Activated CD4-positive, alpha-beta T cell treated with anti-CD3 and anti-CD28 coated beads, Interleukin-10, Interleukin-2, amounts not matched to agents 100 ng/mL and 50 ng/mL, durations not matched to agents 16 hours and 8 hours (primary cell): ENCODE data around the gene PCDHGA5.
"Not testable (repeated sequence)": the region's sequence is repeated elsewhere in the genome, so short reads cannot be mapped to it uniquely, and the experiment has no call there.

ENCODE experiments used
- DNase-seq: peaks from one replicate; pipeline ENCODE4 v3.0.0-alpha.2; 2020

The PCDHGA5 gene

DNA sequence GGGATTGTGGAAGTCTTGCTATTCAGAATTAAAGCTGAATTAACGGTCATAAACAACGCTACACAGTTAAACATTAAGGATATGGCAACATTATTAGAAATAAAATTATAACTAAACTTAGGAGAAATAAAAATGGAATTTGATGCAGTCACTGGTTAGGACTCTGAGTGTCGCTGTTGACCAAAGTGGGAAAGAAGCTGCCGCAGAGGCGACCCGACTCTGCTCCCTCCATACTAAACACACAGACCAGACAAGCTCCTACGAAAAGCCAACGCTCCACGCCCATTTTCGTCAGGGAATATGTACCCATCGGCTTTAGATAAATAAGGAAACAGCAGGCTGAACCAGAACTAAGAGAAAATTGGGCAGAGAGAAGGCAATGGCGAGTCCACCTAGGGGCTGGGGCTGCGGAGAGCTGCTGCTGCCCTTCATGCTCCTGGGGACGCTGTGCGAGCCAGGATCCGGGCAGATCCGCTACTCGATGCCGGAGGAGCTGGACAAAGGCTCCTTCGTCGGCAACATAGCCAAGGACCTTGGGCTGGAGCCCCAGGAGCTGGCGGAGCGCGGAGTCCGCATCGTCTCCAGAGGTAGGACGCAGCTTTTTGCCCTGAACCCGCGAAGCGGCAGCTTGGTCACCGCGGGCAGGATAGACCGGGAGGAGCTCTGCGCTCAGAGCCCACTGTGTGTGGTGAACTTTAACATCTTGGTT lies at the start of gene PCDHGA5:
Gene PCDHGA5, plus strand, starts transcription at position 211 of the 709 bp plus-strand sequence. Its CDS starts 169 bp downstream, at position 380.
- no peak for DNase-seq

GRCh38 chr5:141316963-141317362 lies 47.0 kb upstream of the PCDHGA5 start:
- DNase-seq: not testable (repeated sequence)

DNA sequence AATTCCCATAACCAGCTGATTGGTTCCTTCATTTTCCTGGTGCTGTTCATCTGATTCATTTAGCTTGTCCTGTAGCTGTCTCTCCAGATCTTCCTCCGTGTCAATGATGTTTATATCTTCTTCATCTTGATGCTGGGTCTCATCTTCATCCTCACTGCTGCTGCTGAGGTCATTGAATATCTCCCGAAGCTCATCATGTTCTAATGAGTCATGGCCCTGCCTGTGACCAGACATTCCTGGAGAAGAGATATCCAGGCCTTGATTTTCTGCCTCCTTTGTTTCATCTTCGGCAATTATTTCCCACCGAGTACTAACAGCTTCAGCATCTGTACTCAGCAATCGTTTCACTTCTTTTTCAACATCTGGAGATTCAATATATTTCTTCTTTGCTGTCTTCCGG lies 44.8 kb upstream of the PCDHGA5 start:
- no peak for DNase-seq

GRCh38 chr5:141319699-141320098 lies 44.3 kb upstream of the PCDHGA5 start:
- no peak for DNase-seq

DNA sequence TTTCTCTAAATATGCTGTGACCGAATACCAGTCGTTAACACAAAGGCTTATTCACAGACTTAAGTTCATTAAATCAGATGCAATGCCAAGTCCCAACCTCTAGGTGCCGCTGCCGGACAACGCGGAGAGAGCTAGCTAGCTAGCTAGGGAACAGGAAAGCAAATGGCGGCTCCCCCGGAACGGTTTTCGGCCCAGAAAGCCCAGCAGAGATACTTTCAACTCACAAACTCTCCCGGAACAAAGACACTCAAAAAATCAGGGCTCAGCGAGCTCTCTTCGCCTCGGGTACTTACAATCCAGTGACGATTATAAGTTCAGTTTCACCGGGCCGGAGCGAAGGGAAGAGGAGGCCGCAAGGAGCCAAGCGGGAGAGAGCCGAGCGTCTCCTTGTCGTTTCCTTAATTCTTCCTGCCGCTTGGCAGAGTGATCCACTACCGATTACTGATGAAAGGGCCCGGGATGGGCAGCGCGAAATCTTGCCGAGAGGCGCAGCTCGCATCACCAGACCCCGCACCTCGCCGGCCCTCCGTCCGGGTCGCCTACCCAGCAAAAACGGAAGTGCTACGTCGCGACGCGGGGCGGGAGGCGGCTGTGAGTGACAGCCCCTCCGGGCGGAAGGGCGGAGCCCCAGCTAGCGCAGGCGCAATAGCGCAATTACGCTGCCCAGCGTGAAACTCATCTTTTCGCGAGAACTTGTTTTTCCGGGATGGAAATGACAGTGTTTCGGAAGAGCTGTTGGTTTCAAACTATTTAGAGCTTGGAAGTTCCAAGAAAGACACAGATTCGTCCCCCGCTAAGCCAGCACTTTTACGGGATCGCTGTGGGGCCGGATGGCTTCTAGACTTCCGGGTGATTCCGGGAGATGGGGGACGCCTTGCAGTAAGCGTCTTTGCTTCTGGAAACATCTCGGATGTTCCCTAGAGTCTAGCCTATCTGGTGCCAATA lies 43.5 kb upstream of the PCDHGA5 start, which contains the start of gene TAF7:
Gene TAF7, minus strand, starts transcription at position 560 of the 945 bp plus-strand sequence. CDS start 740 bp downstream, outside the sequence.
- peak; percentile 95 for DNase-seq

DNA sequence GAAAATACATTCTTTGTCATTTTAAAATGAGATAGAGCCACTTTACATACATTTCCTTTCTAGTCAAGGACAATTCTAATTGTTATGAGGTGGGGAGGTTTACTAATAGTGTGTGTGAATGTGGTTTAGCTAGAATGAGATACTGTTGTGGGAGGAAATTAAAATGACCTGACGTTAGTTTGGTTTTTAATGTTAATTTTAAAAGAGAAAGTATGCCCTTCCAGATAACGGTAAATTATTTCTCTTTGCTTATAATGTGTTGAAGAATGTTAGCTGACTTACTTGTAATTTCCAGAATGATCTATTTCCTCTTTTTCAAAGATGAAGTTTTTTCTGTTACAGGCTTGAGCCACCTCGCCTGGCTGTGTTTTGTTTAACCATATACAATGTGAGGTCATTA lies 41.7 kb upstream of the PCDHGA5 start:
- DNase-seq: no peak

DNA sequence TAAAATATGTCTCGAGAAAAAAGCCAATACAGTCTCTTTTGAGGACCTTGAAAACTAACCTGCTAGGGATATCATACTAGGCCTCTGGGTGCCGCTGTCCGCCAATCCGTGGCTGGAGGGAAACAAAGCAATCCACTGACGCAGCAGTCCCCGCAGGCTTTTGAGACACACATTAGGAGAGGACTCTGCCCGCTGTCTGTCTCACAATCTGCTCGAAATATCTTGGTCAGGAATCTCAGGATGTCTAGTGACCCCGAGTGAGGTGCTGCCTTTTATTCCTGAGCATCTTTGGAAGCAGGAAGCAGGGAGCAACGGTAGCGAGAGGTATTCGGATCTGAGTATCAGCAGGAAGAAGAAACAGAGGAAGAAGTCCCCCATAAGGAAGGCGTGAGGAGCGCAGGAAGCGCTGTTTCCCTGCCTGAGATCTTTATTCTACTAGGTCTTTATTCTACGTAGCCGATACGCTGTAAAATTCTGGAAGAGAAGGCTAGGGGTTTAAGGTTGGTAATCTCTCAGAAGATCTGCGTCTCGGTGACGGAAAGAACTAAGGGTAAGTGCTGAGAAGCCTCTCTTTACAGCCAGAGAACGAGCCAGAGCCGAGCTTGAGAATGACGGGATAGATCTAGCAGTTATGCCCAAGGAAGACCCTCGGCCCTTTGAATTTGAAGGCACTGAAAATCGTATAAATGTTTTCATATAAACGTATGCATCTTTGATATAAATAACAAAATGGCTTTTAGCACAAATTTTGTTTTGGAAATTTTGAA lies 37.7 kb upstream of the PCDHGA5 start:
- peak; percentile 66 for DNase-seq

- DNase-seq: no peak
Observed at GRCh38 chr5:141328231-141328630, 35.7 kb upstream of the PCDHGA5 start.

DNA sequence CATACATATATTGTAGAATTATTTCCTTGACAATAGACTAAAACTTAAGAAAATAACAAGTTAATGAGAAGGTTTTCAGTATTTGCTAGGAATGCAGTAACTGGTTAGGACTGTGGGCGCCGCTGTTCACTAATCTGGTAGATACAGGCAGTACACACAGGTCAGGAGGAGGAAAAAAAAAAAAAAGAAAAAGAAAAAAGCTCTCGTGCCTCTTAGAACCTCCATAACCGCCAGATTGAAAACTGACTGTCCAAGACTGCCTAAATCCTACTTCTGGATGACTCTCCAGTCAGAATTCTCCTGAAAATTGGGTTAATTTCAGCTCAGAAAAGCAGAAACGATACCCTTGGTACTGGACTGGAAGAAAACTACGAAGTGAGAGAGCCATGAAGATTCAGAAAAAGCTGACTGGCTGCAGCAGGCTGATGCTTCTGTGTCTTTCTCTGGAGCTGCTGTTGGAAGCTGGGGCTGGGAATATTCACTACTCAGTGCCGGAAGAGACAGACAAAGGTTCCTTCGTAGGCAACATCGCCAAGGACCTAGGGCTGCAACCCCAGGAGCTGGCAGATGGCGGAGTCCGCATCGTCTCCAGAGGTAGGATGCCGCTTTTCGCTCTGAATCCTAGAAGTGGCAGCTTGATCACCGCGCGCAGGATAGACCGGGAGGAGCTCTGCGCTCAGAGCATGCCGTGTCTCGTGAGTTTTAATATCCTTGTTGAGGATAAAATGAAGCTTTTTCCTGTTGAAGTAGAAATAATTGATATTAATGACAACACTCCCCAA lies 33.5 kb upstream of the PCDHGA5 start, which contains the start of gene PCDHGA1:
Gene PCDHGA1, plus strand, starts transcription at position 216 of the 782 bp plus-strand sequence.
- DNase-seq: peak; percentile 16

- not testable (repeated sequence) for DNase-seq
Observed at GRCh38 chr5:141332571-141332970, 31.4 kb upstream of the PCDHGA5 start.

DNA sequence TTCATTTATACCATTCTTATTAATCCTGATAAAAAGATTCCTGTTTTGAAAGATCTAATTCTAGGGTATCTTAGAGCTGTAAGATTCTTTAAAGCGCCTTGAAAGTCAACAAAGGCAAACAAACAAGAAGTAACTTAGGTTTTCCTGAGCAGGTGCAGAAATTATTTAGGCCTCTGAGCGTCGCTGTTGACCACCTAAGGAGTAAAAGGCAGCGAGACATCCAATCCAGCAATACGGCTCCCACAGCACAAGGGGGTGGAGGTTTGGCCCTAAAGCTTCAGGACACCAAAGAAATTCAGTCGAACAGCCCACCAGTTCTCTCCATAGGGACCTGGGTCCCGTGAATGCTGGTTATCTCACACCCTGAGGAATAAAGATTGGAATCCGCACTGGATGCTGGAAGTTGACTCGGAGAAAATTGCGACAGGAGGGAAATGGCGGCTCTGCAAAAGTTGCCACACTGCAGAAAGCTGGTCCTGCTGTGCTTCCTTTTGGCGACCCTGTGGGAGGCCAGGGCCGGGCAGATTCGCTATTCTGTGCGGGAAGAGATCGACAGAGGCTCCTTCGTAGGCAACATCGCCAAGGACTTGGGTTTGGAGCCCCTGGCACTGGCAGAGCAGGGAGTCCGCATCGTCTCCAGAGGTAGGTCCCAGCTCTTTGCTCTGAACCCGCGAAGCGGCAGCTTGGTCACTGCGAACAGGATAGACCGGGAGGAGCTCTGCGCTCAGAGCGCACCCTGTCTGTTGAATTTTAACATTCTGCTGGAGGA lies 25.2 kb upstream of the PCDHGA5 start, which contains the start of gene PCDHGA2:
Gene PCDHGA2, plus strand, starts transcription at position 223 of the 769 bp plus-strand sequence.
- DNase-seq: peak; percentile 8

GRCh38 chr5:141340781-141341354 lies 23.1 kb upstream of the PCDHGA5 start:
- not testable (repeated sequence) for DNase-seq

DNA sequence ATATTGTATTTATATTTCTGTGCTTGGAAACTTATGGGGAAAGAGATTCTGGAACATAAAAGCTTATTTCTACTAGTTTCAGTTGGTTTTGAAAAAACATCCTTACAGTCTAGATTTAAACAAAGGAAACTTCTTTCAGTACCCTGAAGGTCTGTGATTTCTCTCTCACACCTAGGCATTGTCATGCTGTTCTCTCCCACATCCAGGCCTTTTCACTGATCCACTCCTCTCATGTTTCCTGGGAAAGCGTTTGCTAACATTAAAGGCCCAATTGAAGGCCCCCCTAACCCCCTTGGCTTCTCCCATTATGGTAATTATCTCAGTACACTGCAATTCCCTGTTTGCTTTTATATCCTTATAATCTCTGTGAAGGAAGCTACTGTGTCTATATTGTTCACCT lies 21.2 kb upstream of the PCDHGA5 start:
- no peak for DNase-seq

DNA sequence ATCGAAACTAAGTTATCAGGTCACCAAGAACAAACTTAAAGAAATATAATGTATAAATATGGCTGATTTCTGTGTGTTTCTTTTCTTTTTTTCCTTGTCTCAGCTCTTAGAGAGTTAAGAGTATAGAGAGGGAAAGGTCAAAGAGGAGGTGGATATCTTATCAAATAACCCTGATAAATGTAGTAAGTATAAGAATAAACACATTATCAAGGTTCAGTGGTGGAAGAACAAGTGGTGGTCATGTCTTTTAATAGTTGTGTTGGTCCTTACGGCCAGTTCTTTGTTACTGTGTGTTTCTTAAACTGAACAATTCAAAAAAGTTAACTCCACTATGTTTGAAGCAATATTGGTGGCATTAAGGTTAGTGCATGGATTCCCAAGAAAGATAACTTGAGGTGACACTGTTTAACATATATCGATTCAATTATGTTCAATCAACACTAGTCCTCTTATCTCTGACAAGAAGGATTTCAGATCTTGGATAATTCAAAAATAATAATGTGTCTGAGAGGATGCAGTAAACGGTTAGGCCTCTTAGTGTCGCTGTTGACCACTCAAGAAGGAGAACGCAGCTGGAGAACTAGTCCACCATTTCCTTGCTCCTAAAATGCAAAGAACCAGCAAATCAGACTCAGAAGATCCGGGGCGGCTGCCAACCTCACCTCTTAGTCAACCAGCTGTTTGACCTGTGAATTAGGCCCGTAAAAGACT lies 20.6 kb upstream of the PCDHGA5 start, which contains the start of gene PCDHGA3:
Gene PCDHGA3, plus strand, starts transcription at position 588 of the 711 bp plus-strand sequence. CDS start 205 bp downstream, outside the sequence.
- peak; percentile 25 for DNase-seq

DNA sequence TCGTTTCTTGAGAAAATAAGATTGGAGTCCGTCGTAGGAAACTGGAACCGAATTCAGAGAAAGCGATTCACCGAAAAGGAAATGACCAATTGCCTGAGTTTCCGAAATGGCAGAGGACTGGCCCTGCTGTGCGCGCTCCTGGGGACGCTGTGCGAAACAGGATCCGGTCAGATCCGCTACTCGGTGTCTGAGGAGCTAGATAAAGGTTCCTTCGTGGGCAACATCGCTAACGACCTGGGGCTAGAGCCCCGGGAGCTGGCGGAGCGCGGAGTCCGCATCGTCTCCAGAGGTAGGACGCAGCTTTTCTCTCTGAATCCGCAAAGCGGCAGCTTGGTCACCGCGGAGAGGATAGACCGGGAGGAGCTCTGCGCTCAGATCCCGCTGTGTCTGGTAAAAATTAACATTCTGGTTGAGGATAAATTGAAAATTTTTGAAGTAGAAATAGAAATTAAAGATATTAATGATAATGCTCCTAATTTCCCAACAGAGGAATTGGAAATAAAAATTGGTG lies 20.0 kb upstream of the PCDHGA5 start:
- DNase-seq: no peak

GRCh38 chr5:141345327-141345726 lies 18.6 kb upstream of the PCDHGA5 start:
- no peak for DNase-seq

DNA sequence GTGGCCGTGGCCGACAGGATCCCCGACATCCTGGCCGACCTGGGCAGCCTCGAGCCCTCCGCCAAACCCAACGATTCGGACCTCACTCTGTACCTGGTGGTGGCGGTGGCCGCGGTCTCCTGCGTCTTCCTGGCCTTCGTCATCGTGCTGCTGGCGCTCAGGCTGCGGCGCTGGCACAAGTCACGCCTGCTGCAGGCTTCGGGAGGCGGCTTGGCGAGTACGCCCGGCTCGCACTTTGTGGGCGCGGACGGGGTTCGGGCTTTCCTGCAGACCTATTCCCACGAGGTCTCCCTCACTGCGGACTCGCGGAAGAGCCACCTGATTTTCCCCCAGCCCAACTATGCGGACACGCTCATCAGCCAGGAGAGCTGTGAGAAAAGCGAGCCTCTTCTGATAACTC lies 17.9 kb upstream of the PCDHGA5 start:
- not testable (repeated sequence) for DNase-seq

GRCh38 chr5:141349917-141350619 lies 13.9 kb upstream of the PCDHGA5 start, which contains the start of gene PCDHGB1:
Gene PCDHGB1 (plus strand): TSS chr5:141350099. CDS start chr5:141350261, 162 bp downstream.
- peak; percentile 23 for DNase-seq

DNA sequence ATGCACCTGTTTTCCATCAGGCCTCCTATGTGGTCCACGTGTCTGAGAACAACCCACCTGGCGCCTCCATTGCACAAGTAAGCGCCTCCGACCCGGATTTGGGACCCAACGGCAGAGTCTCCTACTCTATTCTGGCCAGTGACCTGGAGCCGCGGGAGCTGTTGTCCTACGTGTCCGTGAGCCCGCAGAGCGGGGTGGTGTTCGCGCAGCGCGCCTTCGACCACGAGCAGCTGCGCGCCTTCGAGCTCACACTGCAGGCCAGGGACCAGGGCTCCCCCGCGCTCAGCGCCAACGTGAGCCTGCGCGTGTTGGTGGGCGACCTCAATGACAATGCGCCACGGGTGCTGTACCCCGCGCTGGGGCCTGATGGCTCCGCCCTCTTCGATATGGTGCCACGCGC lies 12.4 kb upstream of the PCDHGA5 start:
- no peak for DNase-seq
